ENCODE data around the gene CASP10.
"Not testable (repeated sequence)": the region's sequence is repeated elsewhere in the genome, so short reads cannot be mapped to it uniquely, and the experiment has no call there.

CASP10 gene

DNA sequence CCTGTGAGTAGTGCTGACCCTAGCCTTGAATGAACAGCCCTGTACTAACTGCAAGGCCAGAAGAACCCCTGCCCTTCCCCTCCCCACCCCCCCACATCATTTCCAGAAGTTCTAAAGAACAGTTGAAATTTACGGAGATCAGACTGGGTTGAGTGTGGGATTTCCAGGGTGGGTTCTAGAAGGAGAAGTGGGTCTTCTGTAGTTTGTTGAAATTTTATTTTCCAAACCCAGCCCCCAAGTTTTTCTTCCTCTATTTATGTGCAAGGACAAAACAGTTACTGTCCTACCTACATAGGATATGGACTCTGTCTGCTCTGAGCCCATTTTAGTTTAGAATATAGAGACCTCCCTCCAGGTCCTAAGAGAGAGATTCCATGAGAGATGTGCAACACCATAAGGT lies 26.3 kb upstream of the CASP10 start:
- no peak overlapping the region for H3K9ac ChIP-seq

DNA sequence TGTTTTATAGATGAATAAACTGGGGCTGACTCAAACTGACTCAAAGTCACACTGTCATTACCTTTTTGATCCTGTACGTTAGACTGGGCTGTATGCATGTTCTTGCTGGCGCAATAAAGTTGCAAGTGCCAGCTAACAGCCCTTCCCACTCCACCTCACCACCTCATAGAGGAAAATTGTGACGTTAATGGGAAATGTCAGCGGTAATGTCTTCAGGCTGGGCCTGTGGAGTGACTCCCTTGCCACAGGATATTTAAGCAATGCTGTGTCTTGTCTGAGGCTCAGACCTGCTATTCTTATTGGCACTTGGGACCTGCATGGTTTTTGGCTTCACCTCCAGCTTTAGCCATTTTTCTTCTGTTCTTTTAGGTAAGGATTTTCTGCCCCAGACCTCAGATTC lies 25.2 kb upstream of the CASP10 start:
- TF ChIP-seq, protein P1, sequence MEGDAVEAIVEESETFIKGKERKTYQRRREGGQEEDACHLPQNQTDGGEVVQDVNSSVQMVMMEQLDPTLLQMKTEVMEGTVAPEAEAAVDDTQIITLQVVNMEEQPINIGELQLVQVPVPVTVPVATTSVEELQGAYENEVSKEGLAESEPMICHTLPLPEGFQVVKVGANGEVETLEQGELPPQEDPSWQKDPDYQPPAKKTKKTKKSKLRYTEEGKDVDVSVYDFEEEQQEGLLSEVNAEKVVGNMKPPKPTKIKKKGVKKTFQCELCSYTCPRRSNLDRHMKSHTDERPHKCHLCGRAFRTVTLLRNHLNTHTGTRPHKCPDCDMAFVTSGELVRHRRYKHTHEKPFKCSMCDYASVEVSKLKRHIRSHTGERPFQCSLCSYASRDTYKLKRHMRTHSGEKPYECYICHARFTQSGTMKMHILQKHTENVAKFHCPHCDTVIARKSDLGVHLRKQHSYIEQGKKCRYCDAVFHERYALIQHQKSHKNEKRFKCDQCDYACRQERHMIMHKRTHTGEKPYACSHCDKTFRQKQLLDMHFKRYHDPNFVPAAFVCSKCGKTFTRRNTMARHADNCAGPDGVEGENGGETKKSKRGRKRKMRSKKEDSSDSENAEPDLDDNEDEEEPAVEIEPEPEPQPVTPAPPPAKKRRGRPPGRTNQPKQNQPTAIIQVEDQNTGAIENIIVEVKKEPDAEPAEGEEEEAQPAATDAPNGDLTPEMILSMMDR (IDR thresholded peaks at IDR 0.05), result no peak
- no peaks in the 10 kb centered on the region for H3K36me3 ChIP-seq (ENCODE audit: control insufficient read depth, insufficient read depth, low read length)

More for the DNA sequence above, 26.3 kb upstream of the CASP10 start:
- no peak overlapping the region for H3K27ac ChIP-seq
- TF ChIP-seq, protein P1 (IDR thresholded peaks at IDR 0.05), result no peak
- no peaks in the 10 kb centered on the region for H3K79me2 ChIP-seq
- H2AFZ ChIP-seq, result no peak overlapping the region
- H3K4me2 ChIP-seq (ENCODE audit: low read length), result no peak overlapping the region
- no peaks in the 10 kb centered on the region for H3K36me3 ChIP-seq (ENCODE audit: control insufficient read depth, insufficient read depth, low read length)
- no peak overlapping the region for H3K4me3 ChIP-seq (ENCODE audit: low read depth, low read length)
- no peaks in the 10 kb centered on the region for H3K4me1 ChIP-seq
- no peaks in the 10 kb centered on the region for H3K9me3 ChIP-seq (ENCODE audit: control insufficient read depth, low read length)
- no peaks in the 10 kb centered on the region for H3K27me3 ChIP-seq (ENCODE audit: control insufficient read depth, insufficient read depth, low read length)

DNA sequence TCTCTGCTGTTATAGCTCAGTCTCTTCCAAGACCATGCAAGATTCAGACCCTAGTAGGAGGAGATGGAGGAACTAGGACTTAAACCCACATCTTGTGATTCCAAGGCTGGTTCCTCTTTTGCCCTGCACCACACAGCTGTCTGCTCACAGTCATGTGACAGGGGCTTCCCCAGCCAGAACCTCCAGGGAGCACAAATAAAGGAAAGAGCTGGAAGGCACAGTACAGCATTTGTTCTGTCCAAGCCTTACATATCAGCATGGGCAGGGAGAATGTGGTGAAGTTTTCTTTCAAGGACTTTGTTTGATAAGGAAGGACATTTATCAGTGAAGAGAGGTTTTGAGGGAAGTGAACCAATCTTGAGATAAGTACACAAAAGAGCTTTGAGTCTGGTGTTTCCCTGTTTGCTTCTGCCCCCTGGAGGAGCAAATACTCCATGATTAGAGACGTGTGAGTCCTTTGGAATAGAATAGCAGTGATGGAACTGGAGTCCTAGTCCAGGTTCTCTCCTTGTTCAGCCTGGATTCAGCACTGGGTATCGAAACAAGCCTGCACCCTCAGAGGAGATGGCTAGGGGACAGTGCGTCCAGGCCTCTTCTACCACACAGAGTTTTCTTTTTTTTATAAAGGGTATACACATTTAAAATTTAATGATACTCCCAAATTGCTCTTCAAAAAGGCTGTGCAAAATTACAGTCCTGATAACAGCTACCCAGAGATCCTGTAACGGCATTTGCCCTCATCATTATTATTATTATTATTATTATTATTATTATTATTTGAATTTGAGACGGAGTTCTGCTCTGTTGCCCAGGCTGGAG lies 24.6 kb upstream of the CASP10 start:
- H3K4me1 ChIP-seq, result no peaks in the 10 kb centered on the region
- H3K4me2 ChIP-seq (ENCODE audit: low read length), result peak overlapping the region; percentile 26
- no peak overlapping the region for H2AFZ ChIP-seq
- no peak overlapping the region for H3K9ac ChIP-seq
- no peak overlapping the region for H3K27ac ChIP-seq
- TF ChIP-seq, protein P1 (IDR thresholded peaks at IDR 0.05), result peak; percentile 46
- H3K79me2 ChIP-seq, result no peaks in the 10 kb centered on the region
- H3K36me3 ChIP-seq (ENCODE audit: control insufficient read depth, insufficient read depth, low read length), result no peaks in the 10 kb centered on the region
- peak overlapping the region; percentile 26 for H3K4me3 ChIP-seq (ENCODE audit: low read depth, low read length)
- H3K27me3 ChIP-seq (ENCODE audit: control insufficient read depth, insufficient read depth, low read length), result no peaks in the 10 kb centered on the region
- H3K9me3 ChIP-seq (ENCODE audit: control insufficient read depth, low read length), result no peaks in the 10 kb centered on the region

More for the DNA sequence above, 25.2 kb upstream of the CASP10 start:
- Histone ChIP-seq H3K9ac (no peak overlapping the region), H3K27me3 (ENCODE audit: control insufficient read depth, insufficient read depth, low read length) (no peaks in the 10 kb centered on the region), H3K4me2 (ENCODE audit: low read length) (no peak overlapping the region), H2AFZ (no peak overlapping the region), H3K4me3 (ENCODE audit: low read depth, low read length) (no peak overlapping the region), H3K27ac (no peak overlapping the region), H3K9me3 (ENCODE audit: control insufficient read depth, low read length) (no peaks in the 10 kb centered on the region), H3K4me1 (no peaks in the 10 kb centered on the region), H3K79me2 (no peaks in the 10 kb centered on the region)

DNA sequence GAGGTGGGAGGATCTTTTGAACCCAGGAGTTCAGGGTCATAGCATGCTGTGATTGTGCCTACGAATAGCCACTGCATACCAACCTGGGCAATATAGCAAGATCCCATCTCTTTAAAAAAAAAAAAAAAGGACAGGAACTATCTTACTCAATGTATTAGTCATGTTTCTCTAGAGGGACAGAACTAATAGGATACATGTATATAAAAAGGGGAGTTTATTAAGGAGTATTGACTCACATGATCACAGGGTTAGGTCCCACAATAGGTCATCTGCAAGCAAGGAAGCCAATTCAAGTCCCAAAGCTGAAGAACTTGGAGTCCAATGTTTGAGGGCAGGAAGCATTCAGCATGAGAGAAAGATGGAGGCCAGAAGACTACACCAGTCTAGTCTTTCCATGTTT lies 18.8 kb upstream of the CASP10 start:
- Histone ChIP-seq H3K9ac (no peak overlapping the region), H2AFZ (no peak overlapping the region), H3K4me3 (ENCODE audit: low read depth, low read length) (no peak overlapping the region), H3K36me3 (ENCODE audit: control insufficient read depth, insufficient read depth, low read length) (no peaks in the 10 kb centered on the region), H3K4me1 (no peaks in the 10 kb centered on the region), H3K27ac (no peak overlapping the region), H3K27me3 (ENCODE audit: control insufficient read depth, insufficient read depth, low read length) (no peaks in the 10 kb centered on the region), H3K9me3 (ENCODE audit: control insufficient read depth, low read length) (no peaks in the 10 kb centered on the region), H3K79me2 (no peaks in the 10 kb centered on the region), H3K4me2 (ENCODE audit: low read length) (no peak overlapping the region)
- TF ChIP-seq, protein P1 (IDR thresholded peaks at IDR 0.05), result no peak

DNA sequence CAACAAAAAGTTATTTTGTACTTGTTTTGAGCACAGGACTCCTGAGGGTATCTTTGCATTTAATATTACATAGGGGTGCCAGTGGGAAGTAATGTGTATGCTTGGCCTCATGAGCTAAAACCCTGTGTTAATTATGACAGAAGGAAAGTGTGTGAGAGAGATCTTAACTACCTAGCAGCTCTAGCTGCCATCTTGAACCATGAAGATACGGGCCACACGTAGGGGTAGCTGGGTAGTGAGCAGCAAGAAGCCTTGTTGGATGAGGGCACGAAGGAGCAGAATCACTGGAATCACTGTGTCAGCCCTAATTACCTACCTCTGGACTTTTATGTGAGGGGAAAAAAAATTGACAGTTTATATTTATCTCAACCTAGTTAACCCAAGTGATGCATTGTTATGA lies 15.4 kb upstream of the CASP10 start:
- Histone ChIP-seq H3K79me2 (no peaks in the 10 kb centered on the region), H3K9ac (no peak overlapping the region), H3K27me3 (ENCODE audit: control insufficient read depth, insufficient read depth, low read length) (no peaks in the 10 kb centered on the region), H3K9me3 (ENCODE audit: control insufficient read depth, low read length) (no peaks in the 10 kb centered on the region), H3K27ac (no peak overlapping the region), H3K4me1 (no peaks in the 10 kb centered on the region), H2AFZ (no peak overlapping the region), H3K4me3 (ENCODE audit: low read depth, low read length) (no peak overlapping the region), H3K36me3 (ENCODE audit: control insufficient read depth, insufficient read depth, low read length) (no peaks in the 10 kb centered on the region), H3K4me2 (ENCODE audit: low read length) (no peak overlapping the region)
- TF ChIP-seq, protein P1 (IDR thresholded peaks at IDR 0.05), result no peak

DNA sequence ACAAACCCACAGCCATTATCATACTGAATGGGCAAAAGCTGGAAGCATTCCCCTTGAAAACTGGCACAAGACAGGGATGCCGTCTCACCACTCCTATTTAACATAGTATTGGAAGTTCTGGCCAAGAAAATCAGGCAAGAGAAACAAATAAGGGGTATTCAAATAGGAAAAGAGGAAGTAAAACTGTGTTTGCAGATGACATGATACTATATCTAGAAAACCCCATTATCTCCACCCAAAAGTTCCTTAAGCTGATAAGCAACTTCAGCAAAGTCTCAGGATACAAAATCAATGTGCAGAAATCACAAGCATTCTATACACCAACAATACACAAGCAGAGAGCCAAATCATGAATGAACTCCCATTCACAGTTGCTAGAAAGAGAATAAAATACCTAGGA lies 14.4 kb upstream of the CASP10 start:
- H2AFZ ChIP-seq; H3K9ac ChIP-seq; H3K36me3 ChIP-seq (ENCODE audit: control insufficient read depth, insufficient read depth, low read length); H3K27ac ChIP-seq; H3K4me1 ChIP-seq; H3K4me3 ChIP-seq (ENCODE audit: low read depth, low read length); H3K9me3 ChIP-seq (ENCODE audit: control insufficient read depth, low read length); H3K27me3 ChIP-seq (ENCODE audit: control insufficient read depth, insufficient read depth, low read length); H3K4me2 ChIP-seq (ENCODE audit: low read length); H3K79me2 ChIP-seq: not testable (repeated sequence)
